AG08395 (cell line): ENCODE measurements around the gene DQX1.

ENCODE experiments used
- DNase-seq: peaks from one replicate; pipeline ENCODE4 v3.0.0; 2012; ENCODE audit warnings: mixed read lengths, low spot score

DQX1 gene

DNA sequence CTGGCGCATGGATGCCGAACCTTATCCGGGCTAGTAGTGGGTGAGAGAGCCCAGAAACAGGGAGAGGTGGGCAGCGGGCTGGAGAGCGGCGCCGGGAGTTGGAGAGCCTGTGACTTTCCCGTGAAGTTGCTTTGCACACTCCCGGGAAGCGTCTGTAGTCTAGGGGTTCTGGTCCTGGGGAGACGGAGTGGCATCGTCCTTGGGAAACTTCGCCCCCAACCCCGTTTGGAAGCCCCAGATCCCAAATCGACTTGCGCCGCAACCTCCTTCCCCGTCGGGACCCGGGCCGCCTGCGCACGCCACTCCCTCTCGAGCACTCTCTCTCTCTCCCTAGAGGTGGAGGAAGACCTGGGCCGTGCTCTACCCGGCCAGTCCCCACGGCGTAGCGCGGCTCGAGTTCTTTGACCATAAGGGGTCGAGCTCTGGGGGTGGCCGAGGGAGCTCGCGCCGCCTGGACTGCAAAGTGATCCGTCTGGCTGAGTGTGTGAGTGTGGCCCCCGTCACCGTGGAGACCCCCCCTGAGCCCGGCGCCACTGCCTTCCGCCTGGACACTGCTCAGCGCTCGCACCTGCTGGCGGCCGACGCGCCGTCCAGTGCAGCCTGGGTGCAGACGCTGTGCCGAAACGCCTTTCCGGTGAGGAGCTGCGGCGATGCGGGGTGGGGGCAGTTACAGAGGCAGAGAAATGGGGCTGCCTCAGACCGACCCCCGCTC, 28.9 kb upstream of the DQX1 start:
- DNase-seq: no peak

DNA sequence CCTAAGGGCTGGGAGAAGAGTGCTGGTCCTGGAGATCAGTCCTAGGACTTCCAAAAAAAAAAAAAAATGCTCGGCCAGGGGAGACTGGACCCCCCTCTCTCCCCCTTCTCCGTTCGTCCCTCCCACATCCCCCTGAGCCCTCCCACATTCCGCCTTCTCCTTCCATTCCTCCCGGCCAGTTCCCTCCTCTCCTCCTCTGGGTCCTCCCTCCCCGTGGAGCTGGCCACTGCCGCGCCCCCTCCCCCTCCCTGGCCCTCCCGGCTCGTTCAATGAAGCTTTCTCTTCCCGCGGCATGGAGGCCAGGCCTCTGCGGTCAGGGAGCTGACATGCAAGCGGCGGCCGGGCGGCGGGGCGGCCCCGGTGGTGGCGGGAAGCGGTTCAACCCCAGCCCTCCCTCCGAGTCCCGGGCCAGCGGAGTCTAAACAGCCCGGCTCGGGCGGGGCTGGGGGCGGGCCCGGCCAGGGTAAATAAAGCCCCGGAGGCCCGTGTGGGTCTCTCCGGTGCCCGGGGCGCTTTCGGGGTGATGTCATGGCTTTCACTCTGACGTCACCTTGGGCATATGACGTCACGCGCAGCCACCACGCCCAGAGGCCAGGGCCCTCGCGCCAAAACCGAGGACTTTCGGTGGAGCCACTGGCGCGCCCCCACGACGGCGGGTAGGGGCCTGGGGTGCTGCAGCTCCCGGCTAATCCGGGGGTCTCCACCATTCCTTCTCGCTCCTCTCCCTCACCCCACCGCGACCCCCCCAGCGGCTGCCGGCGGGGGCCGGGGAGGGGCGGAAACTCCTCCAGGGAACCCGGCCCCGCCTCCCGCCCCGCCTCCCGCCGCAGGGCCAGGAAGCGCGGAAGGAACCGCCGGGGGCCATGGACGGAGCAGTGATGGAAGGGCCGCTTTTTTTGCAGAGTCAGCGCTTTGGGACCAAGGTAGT, 28.1 kb upstream of the DQX1 start, which contains the start of the genes DOK1 and LOXL3:
TSS of gene DOK1 (plus strand) at position 829 of the 928 bp plus-strand sequence. CDS start at position 864, 35 bp downstream.
TSS of gene LOXL3 (minus strand) at position 51 of the 928 bp plus-strand sequence. CDS start 1,308 bp downstream, outside the sequence.
- DNase-seq: peak; percentile 95

DNA sequence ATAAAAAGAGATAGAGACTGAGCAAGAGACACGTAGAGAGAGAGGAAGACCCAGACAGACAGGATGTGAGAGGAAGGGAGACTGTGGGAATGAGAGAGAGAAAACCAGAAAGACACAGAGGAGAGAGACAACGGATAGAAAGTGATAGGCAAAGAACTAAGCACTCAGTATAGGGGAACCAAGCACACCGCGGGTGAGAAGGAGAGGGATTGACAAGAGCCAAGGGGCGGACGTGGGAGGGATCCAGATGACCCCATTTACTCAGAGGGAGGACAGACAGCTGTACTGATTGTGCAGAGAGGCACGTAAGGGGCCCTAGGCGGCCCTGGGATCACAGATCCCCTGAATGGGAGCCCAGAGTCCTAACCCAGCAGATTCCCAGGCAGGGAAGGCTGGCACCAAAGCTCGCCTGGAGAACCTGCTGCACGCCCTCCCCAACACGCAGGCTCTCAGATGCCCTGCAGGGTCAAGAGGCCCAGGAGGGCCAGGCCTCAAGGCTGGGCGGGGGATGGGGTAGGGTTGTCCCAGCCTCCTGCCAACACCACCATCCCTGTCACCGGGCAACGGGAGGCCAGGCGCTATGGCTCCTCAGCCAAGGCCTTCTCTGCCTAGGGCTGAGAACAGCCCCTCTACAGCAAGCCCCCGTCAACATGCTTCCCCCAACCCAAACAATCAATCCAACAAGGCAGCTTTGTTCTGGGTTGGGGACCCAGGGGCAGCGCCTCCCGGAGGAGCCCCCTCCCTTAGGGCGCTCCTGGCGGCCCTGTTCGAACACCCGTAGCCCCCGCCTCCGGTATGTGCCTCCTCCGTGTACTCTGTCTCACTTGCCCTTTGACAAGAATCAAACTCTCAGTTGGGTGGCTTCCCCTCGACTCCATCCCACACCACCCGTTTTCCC, 27.1 kb upstream of the DQX1 start:
- DNase-seq: peak; percentile 44

DNA sequence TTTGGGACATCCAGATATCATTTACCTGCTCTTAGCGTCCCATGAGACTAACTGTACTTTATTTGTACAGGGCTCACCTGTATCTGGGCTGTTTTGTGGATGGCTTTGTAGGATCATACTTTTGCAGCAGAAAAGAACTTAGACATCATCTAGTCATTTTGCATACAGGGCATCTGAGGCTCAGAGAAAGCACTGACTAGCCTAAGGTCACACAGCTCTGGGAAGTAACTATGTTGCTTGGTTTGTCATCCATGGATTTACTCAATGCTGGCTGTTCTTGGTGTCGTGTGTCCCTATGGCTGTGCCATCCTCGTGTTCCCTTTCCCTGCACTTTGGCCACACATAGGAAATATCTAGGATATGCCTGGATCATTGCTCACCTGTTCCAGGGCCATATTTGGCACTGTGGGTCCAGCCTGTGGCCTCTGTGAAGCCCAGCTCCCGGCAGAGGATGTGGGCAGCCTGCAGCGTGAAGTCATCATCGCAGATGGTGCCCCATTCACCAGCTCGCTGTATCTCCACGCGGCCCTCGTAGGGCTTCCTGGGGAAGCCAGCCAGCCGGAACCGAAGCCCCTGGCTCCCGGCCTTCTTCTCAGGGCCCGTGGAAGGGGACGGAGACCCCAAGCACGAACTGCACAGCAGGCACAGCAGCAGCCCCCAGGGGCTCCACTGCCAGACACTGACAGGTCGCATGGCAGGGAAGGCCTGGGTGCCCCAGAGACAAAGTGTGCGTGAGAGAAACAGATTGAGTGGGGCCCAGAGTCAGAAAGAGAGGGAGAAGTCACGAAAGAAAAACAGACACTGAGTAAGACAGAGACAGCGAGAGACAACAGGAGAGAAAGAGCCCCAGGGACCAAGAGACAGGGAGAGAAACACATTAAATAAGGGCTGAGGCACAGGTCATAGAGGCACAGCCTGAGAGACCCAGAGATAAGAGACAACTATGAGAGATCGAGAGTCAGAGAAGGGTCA, 26.2 kb upstream of the DQX1 start:
- DNase-seq: no peak

DNA sequence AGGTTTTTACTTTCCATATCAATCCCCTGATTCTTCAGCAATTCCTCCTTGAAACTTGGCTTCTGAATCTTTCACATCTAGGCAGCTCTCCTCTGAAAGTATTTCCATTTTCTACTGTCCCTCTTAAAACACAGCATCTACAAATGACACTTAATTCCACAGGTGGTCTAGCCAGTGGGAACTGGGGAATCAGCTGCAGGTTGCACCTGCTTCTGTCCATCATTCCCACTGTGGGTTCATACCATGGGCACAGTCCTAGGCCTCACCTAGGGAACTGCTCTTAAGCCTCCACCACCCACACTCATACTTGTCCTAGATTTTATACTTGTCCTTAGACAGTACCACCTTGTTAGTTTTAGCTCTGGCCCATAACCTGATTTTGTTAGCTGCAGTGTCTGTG, 25.5 kb upstream of the DQX1 start:
- no peak for DNase-seq

DNA sequence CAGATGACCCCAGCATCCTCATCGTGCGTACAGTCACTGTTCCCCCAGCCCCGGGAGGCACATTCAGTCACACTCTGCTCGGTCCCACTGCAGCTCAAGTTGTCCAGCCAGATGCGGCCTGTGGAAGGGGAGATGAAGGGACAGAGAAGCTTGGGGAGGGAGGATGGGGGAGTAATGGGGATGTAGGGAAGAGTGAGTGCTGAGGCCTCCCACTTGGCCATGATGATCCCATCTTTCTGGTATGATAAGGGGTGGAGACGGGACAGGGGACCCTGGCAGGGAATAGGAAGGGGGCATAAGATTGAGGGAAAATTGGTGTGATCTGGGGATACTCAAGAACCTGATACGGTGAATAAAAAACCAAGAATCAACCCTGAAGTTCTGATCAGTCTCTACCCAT, 24.2 kb upstream of the DQX1 start:
- no peak for DNase-seq

DNA sequence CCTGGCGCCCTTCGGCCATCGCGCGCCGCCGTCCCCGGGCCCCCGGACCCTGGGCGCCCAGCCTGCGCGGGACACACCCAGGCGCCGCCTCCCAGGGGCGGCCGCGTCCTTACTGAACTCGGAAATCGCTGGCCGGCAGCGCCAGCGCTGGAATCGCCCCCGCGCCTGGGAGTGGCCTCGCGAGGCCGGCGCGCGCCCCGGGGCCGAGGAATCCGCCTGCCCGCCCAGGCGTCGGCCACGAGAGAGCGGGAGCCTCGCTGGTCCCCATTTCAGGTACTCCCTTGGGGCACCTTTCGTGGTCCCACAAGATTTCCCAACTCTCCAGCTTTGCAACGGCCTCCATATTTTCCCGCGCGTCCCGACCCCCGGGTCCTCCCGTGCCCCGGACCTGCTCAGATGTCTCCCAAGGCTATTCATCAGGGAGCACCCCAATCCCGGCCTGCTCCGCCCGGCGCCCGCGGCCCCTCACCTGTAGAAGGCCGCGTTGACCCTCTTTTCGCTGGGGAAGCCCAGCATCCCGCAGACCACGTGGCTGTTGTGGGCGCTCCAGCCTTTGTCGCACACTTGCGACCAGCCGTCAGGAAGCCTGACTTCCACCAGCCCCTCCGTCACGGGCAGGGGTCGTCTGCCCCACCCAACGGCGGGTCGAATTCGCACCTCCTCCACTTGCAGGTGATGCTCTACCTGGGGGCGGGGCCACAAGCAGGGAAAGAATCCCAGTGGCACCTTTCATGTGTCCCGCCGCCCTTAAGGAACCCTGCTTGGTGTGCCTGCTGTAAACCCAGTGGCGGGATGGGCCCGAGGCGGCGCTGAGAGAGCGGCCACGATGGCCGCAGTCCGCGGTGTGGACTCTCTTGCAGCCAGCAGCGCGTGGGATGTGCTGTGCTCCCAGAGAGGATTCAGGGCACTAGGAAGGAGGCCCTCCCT, 23.1 kb upstream of the DQX1 start:
- DNase-seq: peak; percentile 69

DNA sequence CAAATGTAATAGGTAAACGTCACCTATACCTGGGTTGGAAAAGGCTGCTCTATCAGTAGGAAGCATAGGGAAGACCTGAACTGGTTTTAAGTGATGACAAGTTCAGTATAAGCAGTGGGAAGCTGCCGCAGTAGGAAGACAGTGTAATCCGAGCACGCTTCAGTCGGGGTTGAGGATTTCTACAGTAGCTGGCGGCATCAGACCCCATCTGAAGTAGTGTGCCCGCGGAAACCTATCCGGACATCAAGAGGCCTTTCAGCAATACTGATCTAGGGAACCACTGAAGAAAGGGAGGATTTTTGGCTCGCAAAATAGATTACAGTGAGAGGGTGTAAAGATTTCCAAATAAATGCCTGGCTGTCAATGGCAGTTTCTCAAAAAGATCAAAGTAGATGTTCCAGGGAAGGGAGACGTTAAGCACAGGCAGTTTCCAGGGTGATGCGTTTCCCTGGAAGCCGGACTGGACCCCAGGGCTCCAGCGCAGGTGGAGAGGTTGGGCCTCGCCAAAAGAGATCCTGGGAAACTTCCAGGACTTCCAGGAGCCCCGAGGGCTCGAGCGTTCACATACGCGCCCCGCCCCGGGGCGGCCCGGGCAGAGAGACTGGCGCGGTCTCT, 22.4 kb upstream of the DQX1 start:
- no peak for DNase-seq

DNA sequence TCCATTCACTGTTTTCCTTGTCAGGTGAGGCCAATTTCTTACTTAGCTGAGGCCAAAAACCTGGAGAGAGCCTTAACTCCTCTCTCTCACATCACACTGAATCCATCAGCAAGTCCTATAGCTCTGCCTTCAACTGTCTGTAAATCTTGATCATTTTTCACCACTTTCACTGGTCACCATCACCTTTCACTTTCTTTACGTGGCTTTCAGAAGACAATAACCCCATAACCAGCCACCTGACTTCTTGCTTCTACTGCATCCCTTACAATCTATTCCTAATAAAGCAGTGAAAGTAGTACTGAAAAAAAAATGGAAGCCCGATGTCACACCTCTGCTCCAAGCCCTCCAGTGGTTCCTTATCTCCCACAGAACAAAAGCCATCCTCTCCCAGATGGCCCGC, 20.0 kb upstream of the DQX1 start:
- no peak for DNase-seq

DNA sequence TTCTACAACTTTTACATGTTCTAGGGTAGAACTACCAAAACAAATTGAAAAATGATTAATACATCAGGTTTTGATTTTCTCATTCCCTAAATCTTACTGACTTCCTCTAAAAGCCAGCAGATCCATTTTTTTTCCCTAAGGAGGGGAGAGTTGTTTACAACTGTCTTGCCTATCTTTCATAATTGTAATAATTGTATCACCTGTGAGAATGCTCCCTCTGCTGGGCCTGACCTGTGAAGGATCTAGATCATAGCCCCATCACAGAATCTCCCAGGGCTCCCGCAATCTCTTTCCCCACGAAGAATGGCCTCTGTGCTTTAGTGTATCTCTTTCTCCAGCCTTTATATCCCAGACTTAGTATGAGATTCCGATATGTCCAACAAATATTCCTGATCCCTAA, 18.6 kb upstream of the DQX1 start:
- no peak for DNase-seq

DNA sequence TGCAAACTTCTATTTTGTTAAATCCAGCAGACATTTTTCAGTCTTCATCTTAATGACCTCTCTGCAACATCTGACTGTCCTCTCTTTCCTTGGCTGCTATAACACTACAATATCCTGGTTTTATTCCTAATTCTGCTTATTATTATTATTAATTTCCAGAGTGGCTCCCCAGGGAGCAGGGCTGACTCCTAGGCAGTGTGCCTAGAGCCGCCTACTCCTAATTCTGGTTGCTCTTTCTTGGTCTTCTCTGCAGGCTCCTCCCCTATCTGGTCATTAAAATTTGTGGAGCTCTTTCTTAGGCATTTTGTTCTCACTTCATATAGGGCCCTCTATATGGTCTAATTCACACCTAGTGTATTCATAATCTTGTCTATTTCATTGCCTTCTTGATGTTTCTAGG, 16.9 kb upstream of the DQX1 start:
- DNase-seq: no peak

DNA sequence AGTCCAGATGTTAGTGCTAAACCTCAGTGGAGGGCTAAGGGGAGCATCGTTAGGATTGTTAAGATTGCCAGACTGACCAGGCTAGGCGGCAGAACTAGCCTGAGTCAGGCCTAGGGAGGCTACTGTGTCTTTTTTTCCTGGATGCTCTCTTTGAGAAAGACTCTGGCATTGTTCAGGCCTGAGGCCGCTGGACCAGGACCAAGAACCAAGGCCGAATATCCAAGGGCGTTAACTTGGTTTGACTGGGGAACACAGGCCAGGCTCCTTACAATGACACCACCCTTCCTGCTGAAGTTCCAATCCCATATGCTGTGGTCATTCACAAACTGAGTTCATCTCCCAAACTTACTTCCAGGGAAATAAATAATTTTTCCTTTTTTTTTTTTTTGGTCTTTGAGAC, 14.3 kb upstream of the DQX1 start:
- peak; percentile 88 for DNase-seq

DNA sequence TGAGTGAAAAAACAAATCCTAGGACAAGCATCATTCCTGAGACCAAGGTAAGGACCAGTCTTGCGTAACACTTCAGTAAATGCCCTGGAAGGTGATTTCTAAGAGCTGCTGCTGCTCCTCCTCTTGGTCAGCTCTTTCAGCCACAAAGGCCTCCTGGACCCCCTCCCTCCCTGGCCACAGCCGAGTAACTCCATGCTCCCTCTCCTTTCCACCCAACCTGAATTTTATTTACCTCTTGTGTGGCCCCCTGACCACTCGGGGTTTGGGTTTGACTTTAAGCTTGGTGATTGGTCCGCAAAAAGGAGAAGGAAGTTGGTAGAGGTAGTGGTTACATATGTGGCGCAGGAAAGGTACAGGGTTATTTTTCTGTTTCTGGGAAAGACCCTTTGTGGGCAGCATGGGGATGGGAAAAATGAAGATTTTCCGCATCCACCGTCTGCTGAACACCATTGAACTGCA, 12.9 kb upstream of the DQX1 start:
- DNase-seq: no peak

DNA sequence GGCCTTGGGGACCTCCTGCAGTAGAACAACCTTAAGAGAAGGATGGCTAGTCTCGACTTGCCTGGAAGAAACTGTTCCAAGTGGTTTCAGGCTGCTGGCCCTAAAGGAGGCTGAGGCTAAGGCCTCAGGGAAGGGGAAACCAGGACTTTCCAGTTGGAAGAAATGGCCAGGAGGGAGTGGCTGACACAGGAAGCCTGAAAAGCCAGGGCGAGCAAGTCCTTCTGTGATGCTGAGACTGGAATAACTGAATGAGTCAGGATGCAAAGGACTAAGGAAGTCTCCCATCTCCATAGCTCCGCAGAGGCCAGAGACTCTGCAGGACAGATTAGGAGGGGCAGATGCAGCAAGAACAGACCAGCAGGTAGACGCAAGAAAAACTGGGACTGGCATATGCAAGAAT, 11.1 kb upstream of the DQX1 start:
- no peak for DNase-seq

DNA sequence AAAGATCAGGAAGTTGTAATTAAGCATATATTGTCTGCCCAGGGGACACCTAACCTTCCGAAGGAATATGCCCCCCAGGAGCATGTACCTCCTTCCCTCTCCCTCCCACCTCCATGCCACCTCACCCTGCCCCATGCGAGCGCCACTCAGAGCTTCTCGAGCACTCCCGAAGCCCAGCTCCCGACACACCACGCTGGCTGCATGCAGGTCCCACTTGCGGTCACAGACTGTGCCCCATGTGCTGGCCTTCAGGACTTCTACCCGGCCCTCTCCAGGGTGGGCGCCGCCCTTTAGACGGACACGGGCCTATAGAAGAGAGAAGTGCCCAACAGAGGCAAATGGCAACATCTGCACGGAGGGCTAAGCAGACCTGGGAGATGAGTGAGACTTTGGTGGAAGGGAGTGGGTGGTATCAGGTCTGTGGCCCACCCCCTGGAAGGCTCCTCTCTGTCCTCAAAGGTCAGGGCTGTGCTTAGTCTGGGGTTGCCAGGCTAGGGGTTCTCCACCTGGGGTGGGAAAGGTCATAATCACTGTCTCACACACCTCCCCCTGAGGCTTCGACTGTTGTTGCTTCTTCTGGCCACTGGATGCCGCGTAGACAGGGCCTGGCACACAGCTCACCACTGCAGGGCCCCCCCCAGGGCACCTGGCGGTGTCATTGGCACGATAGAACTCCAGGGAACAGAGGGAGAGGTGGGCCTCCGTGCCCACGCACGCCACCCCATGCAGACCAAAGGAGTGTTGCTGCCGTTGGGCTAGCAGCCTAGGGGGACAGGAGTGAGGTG, 10.3 kb upstream of the DQX1 start:
- DNase-seq: no peak

DNA sequence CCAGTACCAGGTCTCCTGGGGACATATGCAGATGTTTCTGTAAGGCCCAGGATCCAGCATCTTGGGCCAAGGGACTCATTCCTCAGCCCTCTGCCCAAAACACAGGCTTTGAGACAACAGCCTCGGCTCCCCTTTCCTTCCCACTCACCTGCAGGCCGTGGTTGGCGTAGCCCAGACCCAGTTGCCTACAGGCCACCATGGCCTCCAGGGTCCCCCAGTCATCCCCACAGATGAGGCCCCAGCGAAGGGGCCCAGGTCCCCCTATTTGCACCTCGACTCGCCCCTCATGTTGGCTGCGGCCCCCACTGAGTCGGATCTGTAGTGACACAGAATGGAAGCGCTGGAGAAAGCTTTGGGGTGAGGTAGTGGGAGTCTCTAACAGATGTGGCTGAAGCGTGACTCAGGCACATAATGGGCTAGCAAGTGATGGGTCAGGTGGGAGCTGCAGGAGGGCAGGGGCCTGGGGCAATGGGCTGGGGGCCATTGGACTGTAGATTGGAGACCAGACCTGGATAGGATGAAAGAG, 9.5 kb upstream of the DQX1 start:
- no peak for DNase-seq

DNA sequence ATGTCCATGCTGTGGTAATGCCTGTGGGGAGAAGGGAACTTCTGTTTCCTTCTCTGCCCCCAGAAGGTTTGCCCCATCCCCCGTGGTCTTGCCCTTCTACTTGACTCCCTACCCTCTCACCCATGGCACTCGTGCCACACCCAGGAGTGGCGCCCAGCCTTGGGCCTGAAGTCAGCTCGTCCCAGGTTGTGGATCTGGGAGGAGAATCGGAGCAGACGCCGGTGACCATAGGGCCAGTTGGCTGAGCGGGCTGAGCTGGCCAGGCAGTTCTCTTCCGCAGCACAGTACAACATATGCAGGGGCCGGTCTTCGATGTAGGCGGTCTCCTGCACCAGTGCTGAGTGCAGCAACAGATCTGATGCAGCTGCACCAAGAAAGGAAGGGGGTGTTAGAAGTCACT, 8.4 kb upstream of the DQX1 start:
- no peak for DNase-seq

DNA sequence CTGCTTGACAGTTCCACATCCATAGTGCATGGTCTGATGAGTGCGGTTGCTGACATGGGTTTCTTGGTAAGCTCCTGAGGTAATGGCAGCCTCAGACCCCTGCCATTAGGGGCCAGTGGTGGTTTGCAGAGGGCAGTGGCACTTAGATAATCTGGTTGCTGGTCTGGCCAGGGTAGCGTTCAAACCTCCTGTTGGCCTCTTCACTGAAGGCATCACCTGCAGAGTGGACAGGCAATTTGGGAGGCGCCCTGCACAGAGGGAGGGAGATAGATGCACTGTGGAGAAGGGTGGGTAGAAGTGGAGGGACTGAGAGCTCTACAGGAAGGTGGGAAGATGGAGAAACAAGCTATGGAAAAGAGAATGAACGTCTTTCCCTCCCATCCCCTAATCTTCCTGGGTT, 7.4 kb upstream of the DQX1 start:
- DNase-seq: no peak
